Right renal pelvis (tissue), 4 donors: Measurements from ENCODE around the gene POLD2. TPM values are rescaled to one million over a fixed set of nuclear protein-coding genes. Genes with fewer than 3 reads are reported as not detected.

Experiments used
- DNase-seq, 4 donors: peaks; one replicate each; pipeline ENCODE4 v3.0.0-alpha.2; 2013; ENCODE audit warnings: low read depth in 4 of 4, low spot score in 3 of 4, missing footprints in 1 of 4
- polyA plus RNA-seq, 4 donors: library from polyadenylated mRNA; unstranded; fragments of 120-200 nt; gene quantifications; one replicate each; pipeline ENCODE4 v1.2.1, GENCODE V29; 2013; ENCODE audit not compliant: insufficient read length in 4 of 4

Gene POLD2
- polyA plus RNA-seq, 4 donors: 116 to 131 (median 120) TPM

DNA sequence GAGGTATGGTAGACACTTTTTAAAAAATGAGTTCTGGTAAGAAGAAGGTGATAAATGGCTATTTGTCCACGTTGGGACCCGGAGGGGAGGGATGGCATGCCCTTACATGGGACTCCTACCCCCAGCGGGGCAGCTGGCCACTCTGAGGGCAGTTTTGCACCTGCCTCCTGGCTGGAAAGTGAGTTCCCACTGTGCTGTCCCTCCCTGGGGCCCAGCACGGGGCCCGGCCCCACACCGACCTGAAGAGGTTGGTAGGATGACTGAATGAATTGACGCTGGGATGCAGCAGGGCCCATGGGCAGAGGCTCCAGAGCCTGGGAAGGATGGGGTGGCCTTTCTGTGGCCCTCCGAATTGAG lies 19.8 kb downstream of the POLD2 start:
- no peak for DNase-seq

DNA sequence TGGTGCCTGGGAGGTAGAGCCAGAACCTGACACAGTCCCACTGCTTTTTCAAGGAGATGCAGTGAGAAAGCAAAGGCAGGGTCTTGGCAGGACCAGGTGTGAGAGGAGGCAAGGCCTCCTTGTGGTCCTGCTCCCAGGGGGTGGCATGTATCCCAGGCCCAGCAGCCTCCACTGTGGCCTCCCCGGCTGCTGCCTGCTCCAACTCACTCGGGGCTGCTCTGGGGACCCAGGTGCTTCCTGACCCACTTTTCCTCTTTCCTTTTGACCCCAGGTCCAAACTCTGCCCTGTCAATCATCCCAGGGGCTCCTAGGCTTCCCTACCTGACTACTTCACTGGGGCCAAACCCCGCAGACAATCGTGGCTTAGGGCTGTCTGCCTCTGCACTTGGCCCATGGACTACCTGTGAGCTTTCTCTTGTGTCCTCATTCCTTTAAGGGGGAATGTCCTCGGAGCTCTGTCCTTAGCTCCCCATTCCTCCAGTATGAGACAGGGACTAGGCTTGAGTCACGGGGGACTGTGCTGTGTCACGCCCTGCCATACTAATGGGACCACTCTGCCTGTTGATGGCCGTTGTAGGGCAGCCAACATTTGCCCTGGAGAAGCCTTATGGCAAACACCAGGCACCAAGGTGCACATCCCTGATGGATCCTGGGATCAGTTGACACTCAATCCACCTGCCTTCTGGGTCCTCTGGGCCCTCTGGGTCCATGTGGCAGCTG lies 20.3 kb downstream of the POLD2 start:
- DNase-seq: no peak

DNA sequence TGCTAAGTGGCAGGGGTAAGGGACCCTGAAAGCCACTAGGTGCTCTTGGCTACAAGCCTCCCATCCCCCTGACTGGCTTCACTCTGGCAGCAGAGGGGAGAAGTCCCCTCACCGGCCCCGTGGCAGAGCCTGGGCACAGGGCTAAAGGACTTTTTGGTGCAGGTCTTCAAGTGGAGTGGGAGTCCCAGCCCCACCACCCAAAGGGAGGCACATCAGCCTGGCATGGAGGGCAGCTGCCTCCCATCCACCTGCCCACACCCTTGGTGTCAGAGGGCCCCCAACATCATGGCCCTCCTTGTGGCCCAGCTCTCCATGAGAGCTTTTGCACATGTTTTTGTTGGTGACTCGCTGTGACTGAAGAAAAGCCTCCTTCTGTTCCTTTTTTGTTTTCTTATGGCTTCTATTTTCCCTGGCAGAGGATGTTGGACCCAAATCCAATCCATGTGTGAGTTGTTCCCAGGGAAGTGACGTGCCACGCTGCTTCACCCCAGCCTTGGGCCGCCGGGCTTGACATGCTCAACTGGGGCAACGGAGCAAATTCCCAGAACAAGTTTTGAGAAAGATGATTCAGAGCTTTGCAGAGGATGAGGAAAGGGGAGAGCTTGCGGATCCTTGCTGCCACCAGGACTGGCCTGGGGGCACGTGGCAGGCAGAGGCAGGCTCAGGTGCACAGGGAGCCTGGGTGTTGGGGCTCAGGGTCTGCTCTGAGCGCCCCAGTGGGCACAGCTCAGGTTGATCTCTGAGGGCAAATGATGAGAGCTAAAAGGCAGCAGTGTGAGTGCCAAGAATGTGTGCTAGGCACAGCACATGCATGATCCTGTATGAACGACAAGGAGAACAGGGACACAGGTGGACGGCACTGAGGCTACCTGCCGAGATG lies 21.1 kb downstream of the POLD2 start:
- DNase-seq: no peak

DNA sequence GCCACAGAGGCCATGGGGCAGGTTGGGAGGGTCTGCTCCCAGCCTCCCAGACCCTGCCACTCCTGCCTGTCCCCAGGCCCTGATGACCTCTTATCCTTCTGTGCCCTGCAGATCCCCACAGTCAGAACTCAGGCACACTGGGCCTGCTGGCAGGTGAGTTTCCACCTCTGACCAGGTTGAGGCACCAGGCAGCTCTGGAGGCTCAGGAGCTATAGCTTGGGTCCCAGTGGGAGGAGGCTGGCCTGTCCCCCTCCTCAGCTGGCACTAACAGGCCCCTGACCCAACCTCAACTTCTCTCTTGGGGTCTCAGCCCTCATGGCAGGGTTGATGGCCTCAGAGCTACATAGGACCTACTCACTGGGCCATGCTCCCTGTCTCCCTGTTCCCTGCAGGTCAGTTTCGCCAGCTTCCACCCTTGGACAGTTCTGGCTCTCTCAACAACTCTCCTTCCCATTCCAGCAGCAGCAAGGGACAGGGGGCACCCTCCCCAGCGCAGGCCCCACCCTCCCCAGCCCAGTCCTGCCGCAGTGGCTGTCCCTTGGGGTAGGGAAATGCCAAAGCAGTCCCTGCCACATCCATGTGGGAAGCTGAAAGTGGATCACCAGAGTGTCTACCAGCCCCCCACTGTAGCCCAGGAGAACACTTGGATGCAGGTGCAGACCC lies 21.9 kb downstream of the POLD2 start:
- no peak for DNase-seq

DNA sequence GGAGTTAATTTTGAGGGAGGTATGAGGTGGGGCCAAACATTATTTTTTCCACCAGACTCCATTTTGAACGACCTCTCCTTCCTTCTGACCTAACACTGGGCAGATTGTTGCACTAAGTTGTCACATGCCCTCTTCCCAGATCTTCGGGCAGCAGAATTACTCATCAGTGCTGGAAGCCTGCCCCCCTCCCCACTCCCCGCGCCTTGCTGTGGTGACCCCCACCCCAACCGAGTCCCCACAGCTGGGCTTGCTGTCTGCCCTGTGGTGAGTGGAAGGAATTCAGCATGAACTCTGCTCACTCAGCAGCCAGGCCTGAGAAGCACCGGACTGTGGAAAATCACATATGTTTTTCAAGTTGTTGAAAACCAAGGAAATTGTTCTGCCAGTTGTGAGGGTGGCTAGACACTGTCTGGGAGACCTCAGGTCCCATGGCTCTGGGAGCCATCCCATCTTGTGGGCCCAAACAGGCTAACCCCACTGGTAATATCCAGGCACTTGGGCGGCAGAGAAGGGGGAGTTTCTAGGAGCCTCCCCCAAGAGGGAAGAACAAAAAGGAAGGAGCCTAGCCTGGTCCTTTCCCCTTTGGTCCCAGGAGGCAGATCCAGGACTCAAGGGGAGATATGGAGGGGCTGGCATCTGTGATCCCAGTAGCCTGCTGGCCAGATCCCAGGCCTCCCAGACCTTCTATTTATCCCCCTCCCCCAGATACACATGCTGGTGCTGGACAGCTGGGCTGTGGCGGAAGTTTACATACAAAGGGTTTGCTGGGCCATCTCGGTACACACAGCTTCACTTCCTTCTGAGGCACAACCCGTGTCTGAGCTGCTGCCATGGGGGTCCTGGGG lies 22.7 kb downstream of the POLD2 start:
- DNase-seq: no peak

DNA sequence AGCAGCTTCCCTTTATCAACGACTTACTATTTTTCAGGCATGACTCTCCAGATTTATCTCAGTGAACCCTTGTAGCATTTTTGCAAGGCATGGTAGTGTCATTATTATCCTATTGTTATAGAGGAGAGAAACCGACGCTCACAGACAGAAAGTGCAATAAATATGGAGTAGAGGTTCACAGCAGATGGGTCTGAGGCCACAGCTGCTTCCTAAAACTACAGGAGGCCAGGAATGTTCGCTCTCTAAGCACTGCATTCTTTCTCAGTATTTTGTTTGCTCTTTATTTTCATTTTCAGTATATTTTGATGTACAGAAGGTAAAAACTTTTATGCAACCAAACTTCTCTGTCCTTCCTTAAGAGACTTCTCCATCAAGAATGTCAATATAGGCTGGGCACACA lies 23.7 kb downstream of the POLD2 start:
- DNase-seq: no peak

DNA sequence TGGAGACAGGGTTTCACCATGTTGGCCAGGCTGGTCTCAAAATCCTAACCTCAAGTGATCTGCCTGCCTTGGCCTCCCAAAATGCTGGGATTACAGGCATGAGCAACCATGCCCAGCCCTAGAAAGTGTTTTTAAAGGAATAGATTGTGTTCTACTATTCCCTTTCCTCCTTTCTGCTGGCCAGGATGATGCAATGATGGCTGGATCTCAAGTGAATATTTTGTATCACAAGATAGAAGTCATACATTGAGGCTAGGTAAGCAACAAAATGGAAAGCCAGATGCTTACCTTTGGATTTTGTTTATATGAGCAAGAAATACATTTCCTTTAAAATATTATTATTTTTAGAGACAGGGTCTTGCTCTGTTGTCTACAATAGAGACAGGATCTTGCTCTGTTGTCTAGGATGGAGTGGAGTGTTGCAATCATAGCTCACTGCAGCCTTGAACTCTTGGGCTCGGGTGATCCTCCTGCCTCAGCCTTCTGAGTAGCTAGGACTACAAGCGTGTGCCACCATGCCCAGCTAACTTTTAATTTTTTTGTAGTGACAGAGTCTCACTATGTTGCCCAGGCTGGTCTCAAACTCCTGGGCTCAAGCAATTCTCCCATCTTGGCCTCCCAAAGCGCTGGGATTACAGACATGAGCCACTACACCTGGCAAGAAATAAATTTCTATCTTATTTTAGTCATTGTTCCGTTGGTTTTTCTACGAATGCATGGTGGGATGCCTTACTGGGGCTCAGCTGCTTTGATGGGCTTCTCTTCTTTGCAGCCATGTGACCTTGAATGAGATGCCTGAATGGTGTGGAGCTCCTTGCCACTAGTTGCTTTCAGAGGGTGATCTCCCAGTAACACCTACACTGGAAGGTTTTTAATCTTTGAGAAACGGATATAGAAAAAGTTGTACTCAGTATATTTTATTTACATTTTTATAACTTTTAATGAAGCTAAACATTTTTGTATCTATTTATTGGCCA lies 25.0 kb downstream of the POLD2 start:
- no peak for DNase-seq

DNA sequence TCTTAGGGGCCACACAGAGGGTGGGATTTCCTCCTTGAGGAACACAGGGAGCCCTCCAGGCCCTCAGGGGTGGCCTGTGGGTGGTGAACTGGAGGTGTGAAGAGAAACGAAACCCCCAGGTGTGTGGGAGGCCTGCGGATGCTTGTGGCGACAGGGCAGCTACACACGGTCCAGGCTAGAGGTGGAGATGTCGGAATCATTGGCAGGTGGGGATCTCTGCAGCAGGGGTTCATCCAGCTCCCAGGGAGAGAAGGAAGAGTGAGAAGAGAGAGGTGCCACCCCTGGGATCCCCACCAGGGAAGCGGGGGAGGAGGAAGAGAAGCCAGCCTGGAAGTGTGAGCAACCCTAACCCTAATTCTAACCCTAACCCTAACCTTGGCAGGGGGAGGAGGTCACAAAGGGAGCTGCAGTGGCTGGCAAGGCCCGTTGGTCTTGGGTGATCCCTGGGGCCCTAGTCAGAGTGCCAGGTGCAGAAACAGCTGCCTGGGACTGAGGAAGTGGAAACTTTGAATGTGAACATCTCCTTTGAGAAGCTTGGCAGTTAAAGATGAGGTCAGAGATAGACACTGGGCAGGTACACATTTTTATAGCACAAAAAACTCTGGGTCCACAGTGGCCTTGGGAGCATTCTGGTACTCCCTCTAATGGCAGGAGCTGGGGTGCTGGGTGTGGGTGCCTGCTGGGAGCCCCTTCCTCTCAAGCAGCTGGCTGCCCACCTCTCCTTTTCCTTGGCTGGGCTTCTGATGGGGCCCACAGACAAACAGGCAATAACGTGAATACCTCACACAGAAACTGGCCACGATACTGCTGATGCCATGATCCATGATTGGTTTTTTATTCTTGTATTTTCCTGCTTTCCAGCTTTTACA lies 26.1 kb downstream of the POLD2 start:
- DNase-seq: no peak

DNA sequence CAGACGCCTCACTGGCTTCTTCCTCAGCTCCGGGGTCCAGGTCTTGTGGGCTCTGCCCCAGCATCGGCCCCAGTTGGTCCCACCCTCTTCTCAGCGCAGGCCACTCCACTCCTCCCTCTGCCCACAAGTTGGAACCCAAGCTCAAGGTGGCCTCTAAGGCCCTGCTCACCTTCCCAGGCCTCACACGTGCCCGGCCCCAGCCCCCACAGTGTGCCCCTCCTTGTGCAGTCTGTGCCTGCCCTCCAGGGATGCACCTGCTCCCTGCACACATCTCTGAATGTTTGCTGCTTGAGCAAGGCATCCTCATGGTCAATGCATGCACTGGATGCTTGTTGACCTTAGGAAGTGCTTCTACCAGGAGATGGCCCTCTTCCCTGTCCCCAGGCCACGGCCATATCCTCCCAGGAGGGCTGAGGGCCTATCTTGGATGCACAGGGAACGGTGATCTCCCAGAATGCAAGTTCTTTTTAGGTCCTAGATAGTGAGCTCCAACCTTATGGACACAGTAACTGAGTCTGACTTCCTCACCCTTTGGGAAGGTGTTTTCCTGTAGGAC lies 26.9 kb downstream of the POLD2 start:
- no peak for DNase-seq

DNA sequence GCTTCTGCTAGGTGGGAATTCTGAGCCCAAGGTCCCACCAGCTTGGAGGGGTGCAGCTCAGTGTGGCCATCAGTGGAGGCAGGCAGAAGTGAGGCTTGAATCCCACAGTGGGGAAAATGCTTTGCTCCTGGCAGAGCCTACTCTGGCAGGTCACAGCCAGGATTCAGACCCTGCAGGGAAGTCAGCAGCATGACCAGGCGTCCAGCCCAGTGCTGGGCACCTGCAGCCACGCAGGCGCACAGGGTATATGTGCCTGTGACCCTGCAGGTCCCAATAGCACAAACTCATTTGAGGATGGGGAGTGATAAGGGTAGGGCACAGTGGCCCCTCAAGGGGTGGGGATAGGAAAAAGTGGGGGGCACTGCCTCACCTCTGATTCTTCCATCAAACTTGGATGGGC lies 27.6 kb downstream of the POLD2 start:
- no peak for DNase-seq

DNA sequence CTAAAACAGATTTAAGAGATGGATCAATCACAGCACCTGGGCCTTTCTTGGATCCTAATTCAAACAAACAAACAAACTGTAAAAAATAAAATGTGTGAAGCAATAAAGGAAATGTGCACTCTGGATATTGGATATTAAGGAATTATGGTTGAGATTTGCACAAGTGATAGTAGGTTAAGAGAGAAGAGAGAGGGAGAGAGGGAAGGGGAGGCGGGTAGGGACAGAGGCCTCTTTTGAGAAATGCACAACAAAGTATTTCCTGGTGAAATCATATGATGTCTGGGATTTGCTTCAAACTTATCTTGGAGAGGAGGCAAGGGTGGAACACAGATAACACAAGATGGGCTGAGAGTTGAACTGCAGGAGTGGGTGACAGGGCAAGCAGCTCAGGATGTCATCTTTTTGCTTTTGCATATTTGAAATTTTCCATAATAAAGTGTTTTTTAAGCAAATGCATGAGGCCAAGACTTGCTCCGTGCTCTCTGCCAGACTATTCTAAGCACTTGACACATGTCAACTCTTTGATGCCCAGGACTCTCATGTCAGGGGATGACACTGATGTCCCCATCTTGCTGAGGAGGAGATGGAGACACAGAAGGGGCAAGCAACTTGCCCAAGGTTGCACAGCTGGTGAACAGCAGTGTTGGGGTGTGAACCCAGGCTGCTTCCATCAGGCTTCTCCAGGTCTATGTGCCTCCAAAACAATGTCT lies 28.3 kb downstream of the POLD2 start:
- no peak for DNase-seq

DNA sequence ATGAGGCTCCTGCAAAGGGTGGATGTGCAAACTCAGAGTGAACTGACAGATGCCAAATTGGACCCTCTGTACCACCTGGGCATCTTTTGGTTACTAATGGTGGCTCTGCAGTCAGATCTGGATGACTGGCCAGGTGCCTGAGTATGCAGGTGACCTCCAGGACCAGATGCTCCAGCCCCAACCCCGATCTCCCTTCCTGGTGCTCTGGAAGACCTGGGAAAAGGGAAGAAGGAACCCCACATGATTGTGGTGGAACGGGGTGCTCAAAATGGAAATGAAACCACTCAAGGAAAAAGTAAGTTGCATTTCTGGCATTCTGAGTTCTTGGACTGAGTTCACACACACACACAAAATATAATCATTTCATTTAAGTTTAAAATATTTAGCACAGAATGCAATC lies 29.0 kb downstream of the POLD2 start:
- DNase-seq: no peak

DNA sequence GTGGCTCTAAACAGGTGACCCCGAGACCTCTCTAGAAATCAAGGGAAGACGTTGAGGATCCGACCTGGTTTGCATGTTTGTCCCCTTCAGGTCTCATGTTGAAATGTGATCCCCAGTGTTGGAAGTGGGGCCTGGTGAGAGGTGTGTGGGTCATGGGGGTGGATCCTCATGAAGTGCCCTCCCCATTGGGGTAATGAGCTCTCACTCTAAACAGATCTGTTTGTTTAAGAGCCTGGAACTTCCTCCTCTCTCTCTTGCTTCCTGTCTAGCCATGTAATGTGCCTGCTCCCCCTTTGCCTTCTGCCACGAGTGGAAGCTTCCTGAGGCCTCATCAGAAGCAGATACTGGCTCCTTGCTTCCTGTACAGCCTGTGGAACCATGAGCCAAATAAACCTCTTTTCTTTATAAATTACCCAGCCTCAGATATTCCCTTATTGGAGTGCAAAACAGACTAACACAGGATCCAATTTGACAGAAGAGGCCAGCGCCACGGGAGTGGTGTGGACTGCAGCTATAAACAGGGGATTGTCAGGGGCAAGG lies 30.2 kb downstream of the POLD2 start:
- DNase-seq: no peak

DNA sequence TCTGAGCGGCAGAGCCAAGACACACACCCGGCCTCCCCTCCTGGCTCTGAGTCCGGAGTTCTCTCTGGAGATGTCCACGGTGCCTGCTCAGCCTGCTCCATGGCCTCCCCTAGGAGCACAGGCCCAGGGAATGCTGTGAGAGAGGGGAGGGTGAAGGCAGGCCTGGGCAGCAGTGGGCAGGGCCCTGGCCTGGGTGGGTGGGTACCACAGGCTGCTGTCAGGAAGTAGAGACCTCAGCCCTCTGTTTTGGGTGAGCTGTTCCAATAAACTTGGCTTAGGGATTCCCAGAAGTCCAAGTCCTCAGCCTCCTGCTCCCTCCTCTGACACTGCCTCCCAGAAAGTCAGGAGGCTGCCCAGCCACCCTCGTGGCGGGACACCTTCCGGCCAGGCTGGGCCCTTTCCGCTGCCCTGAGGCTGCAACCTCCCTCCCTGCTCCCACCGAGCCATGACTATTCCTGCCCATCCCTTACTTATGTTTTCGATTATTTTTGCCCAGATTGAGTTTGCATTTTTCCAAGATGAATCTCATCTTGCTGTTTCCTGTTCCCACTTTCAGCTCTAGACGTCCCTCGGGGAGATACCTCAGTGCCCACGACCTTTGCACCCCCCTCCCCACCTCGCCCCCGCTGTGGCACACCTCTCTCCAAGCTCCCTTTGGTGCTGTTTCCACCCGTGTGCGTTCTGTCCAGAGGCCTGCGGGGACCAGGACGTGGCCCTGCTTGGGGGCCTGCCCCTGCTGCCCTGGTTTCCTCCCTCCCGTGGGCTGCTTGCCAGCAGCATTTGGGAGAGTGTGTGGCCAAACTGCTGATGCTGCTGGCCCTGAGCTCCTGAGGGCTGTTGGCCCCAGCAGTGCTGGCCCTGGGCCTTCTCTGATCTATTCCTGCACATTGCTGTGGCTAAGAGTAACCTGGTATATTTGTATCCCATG lies 35.2 kb downstream of the POLD2 start:
- no peak for DNase-seq

DNA sequence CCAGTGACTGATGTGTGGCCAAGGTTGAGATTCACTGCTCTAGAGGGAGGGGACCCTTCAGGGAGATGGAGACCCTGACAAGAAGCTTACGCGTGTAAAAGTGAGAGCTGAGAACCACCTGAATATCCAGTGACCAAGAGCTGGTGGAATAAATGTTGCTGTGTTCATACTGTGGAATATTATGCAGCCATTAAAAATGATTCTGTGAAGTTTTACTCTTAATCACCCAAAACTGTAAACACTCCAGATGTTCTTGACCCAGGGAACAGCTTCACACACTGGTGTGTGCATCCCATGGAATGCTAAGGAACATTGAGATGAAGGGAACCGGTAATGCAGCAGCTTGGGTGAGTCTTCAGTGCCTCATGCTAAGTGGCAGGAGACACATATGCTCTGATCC lies 36.7 kb downstream of the POLD2 start:
- no peak for DNase-seq

DNA sequence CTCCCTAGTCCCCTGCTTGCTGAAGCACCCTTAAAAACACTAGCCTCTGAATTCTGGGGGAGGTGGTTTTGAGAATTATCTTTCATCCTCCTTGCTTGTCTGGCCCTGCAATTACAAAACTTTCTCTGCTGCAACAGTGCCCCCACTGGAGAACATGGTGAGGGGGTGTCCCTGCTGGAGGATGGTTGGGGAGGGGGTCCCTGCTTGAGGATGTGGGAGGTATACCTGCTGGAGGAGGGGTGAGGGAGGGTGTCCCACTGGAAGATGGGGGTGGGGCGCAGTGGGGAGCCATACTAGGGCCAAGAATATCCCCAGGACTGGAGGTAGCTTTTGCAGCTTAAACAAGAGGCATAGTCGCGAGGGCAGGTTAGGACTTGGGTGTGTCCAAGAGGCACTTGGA lies 37.8 kb downstream of the POLD2 start:
- DNase-seq: no peak
